Measurements from ENCODE around the gene MND1. TPM values are rescaled to one million over a fixed set of nuclear protein-coding genes. Genes with fewer than 3 reads are reported as not detected.

MND1 gene
- total and polyA plus RNA-seq, 2 experiments from 2014 or later: 1.2 to 4.9 TPM

DNA sequence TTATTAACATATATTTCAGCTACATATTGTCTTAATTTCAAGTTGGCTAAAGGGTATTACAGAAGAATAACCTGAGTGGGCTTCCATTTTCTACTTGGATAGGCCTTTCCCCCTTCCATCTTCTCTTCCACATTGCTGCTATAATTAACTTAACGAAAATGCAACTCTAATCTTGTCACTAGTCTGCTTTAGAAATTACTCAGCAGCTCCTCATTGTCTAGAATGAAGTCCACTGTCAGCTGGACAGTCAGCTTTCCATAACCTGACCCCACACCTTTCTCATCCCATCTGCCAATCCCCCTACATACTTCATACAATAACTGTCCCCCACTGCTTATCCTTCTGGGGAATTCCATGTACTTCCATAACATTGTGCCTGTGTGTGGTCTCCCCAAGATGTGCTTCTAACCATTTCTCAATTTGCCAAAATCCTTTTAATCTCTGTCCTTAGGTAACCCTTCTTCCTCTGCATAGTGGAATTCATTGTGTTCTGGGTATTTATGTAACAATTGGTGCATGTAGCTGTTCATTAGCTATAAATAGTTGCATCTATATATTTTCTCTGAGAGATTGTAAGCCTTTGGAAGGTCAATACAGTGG, 4.8 kb downstream of the MND1 start:
- Histone ChIP-seq H2AFZ (no peak overlapping the region), H3K4me1 (ENCODE audit: insufficient read depth) (peaks cover 4% of the 10 kb centered on the region; the same call in 1 of the 2 replicates), H3K27me3 (replicated peaks; ENCODE audit: insufficient read depth) (no peaks in the 10 kb centered on the region), H3F3A (ENCODE audit: insufficient read depth) (no peaks in the 10 kb centered on the region), H3K4me2 (ENCODE audit: unreplicated experiment) (no peak overlapping the region), H3K9me2 (ENCODE audit: insufficient read depth) (no peaks in the 10 kb centered on the region), H3K36me3 (ENCODE audit: low read depth) (no peaks in the 10 kb centered on the region), H3K79me2 (ENCODE audit: insufficient read depth) (no peaks in the 10 kb centered on the region), H4K20me1 (ENCODE audit: insufficient read depth) (no peaks in the 10 kb centered on the region), H3K9ac (no peak overlapping the region), H3K9me3 (ENCODE audit: low read depth) (no peaks in the 10 kb centered on the region), H3K4me3 (no peak overlapping the region), H3K27ac (no peak overlapping the region)
- in situ Hi-C loops (cut with MboI): loop anchor here (25.0 kb wide), 1 partner anchor 413 kb away; the partner anchor contains the start of gene RNF175
- no peak for DNase-seq
- no peak for TF ChIP-seq EZH2 (IDR thresholded peaks at IDR 0.05; ENCODE audit: insufficient read depth, poor library complexity, severe bottlenecking)
- no peak for TF ChIP-seq EZH2phosphoT487 (IDR thresholded peaks at IDR 0.05; ENCODE audit: insufficient read depth, low read depth)
- 90 to 95% methylated on average over 1 of the region's 1 CpG for WGBS, 2 experiments (ENCODE audit: low coverage in 1 of 2, low lambda C conversion rate in 2 of 2, missing lambda C conversion rate in 2 of 2)

DNA sequence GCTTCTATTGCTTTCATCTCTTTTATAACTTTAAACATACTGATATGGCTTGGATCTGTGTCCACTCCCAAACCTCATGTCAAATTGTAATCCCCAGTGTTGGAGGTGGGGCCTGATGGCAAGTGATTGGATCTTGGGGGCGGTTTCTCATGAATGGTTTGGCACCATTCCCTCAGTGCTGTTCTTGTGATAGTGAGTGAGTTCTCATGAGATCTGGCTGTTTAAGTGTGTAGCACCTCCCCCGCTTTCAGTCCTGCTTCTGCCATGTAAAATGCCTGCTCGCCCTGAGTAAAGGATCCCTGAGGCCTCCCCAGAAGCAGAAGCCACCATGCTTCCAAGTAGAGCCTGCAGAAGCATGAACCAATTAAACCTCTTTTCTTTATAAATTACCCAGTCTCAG, 17.7 kb downstream of the MND1 start:
- DNase-seq: no peak
- no peaks in the 10 kb centered on the region for H4K20me1 ChIP-seq (ENCODE audit: insufficient read depth)
- no peaks in the 10 kb centered on the region for H3K27me3 ChIP-seq (replicated peaks; ENCODE audit: insufficient read depth)
- H3K4me1 ChIP-seq (ENCODE audit: insufficient read depth): no peaks in the 10 kb centered on the region
- no peaks in the 10 kb centered on the region for H3K36me3 ChIP-seq (ENCODE audit: low read depth)
- no peaks in the 10 kb centered on the region for H3K79me2 ChIP-seq (ENCODE audit: insufficient read depth)
- TF ChIP-seq EZH2phosphoT487 (IDR thresholded peaks at IDR 0.05; ENCODE audit: insufficient read depth, low read depth) (no peak), EZH2 (IDR thresholded peaks at IDR 0.05; ENCODE audit: insufficient read depth, poor library complexity, severe bottlenecking) (no peak)
- no peak overlapping the region for H3K27ac ChIP-seq
- no peaks in the 10 kb centered on the region for H3F3A ChIP-seq (ENCODE audit: insufficient read depth)
- no peaks in the 10 kb centered on the region for H3K9me3 ChIP-seq (ENCODE audit: low read depth)
- H3K9ac ChIP-seq: no peak overlapping the region
- H2AFZ ChIP-seq: no peak overlapping the region
- in situ Hi-C loops (cut with MboI): no loop called here
- H3K9me2 ChIP-seq (ENCODE audit: insufficient read depth): no peaks in the 10 kb centered on the region
- H3K4me2 ChIP-seq (ENCODE audit: unreplicated experiment): no peak overlapping the region
- H3K4me3 ChIP-seq: no peak overlapping the region
- 92 to 100% methylated on average over 3 of the region's 3 CpGs for WGBS, 2 experiments (ENCODE audit: low coverage in 1 of 2, low lambda C conversion rate in 2 of 2, missing lambda C conversion rate in 2 of 2)

DNA sequence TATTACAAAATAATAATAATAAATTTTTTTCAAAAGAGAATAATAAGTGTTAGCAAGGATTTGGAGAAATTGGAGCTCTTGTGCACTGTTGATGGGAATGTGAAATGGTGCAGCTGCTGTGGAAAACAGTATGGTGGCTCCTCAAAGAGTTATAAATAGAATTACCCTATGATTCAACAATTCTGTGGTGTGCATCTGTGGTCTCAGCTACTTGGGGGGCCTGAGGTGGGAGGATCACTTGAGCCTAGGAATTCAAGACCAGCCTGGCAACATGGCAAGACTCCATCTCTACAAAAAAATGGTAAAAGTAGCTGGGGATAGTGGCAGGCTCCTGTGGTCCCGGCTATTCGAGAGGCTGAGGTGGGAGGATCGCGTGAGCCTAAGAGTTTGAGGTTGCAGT, 19.6 kb downstream of the MND1 start:
- DNase-seq: no peak
- 96 to 99% methylated on average over 4 of the region's 4 CpGs for WGBS, 2 experiments (ENCODE audit: low coverage in 1 of 2, low lambda C conversion rate in 2 of 2, missing lambda C conversion rate in 2 of 2)
- Histone ChIP-seq H3K4me2 (ENCODE audit: unreplicated experiment) (no peak overlapping the region), H3K36me3 (ENCODE audit: low read depth) (no peaks in the 10 kb centered on the region; the same call in 1 of the 2 replicates), H3K27ac (no peak overlapping the region), H3K4me1 (ENCODE audit: insufficient read depth) (no peaks in the 10 kb centered on the region), H3K9me2 (ENCODE audit: insufficient read depth) (no peaks in the 10 kb centered on the region), H3F3A (ENCODE audit: insufficient read depth) (no peaks in the 10 kb centered on the region), H3K9me3 (ENCODE audit: low read depth) (no peaks in the 10 kb centered on the region), H2AFZ (no peak overlapping the region), H3K79me2 (ENCODE audit: insufficient read depth) (no peaks in the 10 kb centered on the region), H3K27me3 (replicated peaks; ENCODE audit: insufficient read depth) (no peaks in the 10 kb centered on the region), H3K4me3 (no peak overlapping the region), H4K20me1 (ENCODE audit: insufficient read depth) (no peaks in the 10 kb centered on the region), H3K9ac (no peak overlapping the region)
- in situ Hi-C loops (cut with MboI): no loop called here
- no peak for TF ChIP-seq EZH2phosphoT487 (IDR thresholded peaks at IDR 0.05; ENCODE audit: insufficient read depth, low read depth)
- TF ChIP-seq EZH2 (IDR thresholded peaks at IDR 0.05; ENCODE audit: insufficient read depth, poor library complexity, severe bottlenecking): no peak

DNA sequence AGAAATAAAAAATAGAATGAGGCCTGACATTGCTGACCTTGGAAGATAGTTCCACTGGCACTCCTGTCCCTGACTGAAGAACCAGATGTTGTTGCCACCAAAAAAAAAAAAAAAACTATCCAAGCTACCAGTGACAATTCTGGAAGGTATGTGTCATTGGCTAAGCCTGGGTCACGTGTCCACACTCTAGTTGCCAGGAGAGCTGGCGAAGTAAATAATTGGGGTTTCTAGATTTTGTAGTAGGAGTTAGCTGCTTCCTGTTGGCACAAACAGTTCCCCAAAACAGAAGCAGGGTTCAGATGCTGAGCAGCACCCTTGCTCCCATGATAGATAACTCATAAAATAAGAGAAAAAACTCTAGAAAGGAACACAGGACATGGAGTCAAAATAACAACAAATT, 20.5 kb downstream of the MND1 start:
- H3K36me3 ChIP-seq (ENCODE audit: low read depth): no peaks in the 10 kb centered on the region; the same call in 1 of the 2 replicates

More for the DNA sequence above, 20.5 kb downstream of the MND1 start:
- Histone ChIP-seq H4K20me1 (ENCODE audit: insufficient read depth) (no peaks in the 10 kb centered on the region), H3K4me2 (ENCODE audit: unreplicated experiment) (no peak overlapping the region), H3K27ac (no peak overlapping the region), H3K79me2 (ENCODE audit: insufficient read depth) (no peaks in the 10 kb centered on the region), H3K9ac (no peak overlapping the region), H3K27me3 (replicated peaks; ENCODE audit: insufficient read depth) (no peaks in the 10 kb centered on the region), H2AFZ (no peak overlapping the region), H3F3A (ENCODE audit: insufficient read depth) (no peaks in the 10 kb centered on the region), H3K9me2 (ENCODE audit: insufficient read depth) (no peaks in the 10 kb centered on the region), H3K4me1 (ENCODE audit: insufficient read depth) (no peaks in the 10 kb centered on the region), H3K9me3 (ENCODE audit: low read depth) (no peaks in the 10 kb centered on the region), H3K4me3 (no peak overlapping the region)
- DNase-seq: no peak
- WGBS, 2 experiments (ENCODE audit: low coverage in 1 of 2, low lambda C conversion rate in 2 of 2, missing lambda C conversion rate in 2 of 2): 98 to 100% methylated on average over 2 of the region's 2 CpGs
- in situ Hi-C loops (cut with MboI): no loop called here
- no peak for TF ChIP-seq EZH2phosphoT487 (IDR thresholded peaks at IDR 0.05; ENCODE audit: insufficient read depth, low read depth)
- no peak for TF ChIP-seq EZH2 (IDR thresholded peaks at IDR 0.05; ENCODE audit: insufficient read depth, poor library complexity, severe bottlenecking)
